ENCODE measurements around the gene CYB5D1.

DNA sequence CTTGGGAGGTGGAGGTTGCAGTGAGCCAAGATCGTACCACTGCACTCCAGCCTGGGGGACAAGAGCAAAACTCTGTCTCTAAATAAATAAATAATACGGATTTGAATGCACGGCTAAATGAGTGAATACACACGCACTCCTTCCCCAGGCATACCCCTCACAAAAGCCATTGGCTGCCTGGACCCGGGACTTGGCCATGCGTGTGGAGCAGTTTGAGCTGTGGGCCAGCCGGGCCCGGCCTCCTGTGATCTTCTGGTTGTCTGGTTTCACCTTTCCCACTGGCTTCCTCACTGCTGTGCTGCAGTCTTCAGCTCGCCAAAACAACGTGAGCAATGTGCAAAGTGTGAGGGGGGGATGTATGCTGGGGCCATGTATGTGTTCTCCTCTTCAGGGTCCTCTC lies 25.4 kb upstream of the CYB5D1 start:
- TF ChIP-seq, protein P1, sequence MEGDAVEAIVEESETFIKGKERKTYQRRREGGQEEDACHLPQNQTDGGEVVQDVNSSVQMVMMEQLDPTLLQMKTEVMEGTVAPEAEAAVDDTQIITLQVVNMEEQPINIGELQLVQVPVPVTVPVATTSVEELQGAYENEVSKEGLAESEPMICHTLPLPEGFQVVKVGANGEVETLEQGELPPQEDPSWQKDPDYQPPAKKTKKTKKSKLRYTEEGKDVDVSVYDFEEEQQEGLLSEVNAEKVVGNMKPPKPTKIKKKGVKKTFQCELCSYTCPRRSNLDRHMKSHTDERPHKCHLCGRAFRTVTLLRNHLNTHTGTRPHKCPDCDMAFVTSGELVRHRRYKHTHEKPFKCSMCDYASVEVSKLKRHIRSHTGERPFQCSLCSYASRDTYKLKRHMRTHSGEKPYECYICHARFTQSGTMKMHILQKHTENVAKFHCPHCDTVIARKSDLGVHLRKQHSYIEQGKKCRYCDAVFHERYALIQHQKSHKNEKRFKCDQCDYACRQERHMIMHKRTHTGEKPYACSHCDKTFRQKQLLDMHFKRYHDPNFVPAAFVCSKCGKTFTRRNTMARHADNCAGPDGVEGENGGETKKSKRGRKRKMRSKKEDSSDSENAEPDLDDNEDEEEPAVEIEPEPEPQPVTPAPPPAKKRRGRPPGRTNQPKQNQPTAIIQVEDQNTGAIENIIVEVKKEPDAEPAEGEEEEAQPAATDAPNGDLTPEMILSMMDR (conservative IDR thresholded peaks at IDR 0.05; ENCODE audit: low read length), result no peak
- no peak for TF ChIP-seq EZH2phosphoT487 (IDR thresholded peaks at IDR 0.05; ENCODE audit: borderline replicate concordance, low read depth, low read length)

All from OCI-LY7 (cell line).